GM18526 (cell line): ENCODE measurements around the gene PTPRG.

Experiments used
- POLR2A ChIP-seq: IDR thresholded peaks from 3 replicates; pipeline ENCODE4 v1.6.1; 2011; ENCODE audit not compliant: insufficient read length; ENCODE audit errors: extremely low read depth

The PTPRG gene

DNA sequence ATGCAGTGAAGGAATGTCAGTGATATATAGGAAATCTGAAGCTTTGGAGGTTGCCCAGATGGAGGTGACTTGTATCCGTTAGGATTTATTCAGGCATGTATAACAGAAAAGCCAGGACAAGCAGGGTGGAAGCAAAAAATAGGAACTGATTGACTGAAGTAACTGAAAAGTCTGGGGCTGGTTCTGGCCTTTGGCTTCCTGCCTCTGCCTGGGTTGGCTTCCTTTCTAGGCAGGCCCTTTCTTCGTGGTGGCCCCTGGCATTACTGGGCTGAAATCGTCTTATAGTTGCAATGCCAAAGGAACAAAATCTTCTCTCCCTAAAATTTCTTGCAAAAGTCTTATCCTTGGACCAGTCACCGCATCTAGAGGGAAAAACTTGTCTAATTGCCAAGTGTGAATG lies 386.1 kb downstream of the PTPRG start:
- TF ChIP-seq POLR2A = no peak

DNA sequence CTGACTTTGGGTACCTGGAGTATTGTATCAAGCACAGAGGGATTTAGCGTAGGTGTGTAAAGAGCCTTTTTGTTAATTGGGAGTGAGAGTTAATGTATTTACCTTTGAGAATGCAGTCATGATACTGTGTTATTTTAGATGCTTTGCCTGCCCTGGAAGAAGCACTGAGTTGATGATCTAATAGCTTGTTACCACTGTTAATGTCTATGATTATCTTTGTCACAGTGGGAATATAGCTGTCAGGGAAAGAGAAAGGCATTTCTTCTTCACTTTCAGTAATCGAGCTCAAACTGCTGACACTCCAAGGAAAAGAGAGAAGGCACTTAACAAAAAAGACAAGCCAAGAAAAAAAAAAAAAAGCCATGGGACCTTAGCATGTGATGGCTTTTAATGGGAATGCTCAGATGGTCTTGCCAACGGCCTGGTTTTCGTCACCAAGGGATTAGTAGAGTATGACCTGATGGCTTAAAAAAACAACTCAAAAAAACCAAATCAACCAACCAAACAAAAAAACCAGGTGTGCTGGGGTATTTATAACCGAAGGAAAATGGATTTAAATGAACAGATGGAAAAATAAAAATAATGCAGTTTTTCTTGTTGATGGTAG lies 387.4 kb downstream of the PTPRG start:
- TF ChIP-seq POLR2A = no peak

DNA sequence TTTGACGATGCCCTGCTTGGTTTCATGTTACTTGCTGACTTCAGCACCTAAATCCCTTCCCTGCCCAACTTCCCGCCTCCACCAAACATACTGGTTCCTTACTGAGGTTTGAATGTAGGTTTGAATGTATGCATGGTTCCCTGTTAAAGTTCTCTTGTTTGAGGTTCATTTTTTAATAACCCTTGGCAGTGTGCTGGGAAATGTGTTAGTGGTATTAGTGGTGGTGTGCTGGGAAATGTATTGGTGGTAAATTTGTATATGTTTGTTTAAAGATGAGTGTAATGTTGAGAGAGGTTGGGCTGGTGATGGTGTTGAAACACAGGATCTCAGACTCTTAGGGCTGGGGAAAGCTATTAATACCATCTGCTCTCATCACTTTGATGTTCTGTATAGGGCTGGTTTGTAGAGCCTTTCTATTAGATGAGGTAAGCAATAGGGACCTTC lies 392.7 kb downstream of the PTPRG start:
- no peak for TF ChIP-seq POLR2A

DNA sequence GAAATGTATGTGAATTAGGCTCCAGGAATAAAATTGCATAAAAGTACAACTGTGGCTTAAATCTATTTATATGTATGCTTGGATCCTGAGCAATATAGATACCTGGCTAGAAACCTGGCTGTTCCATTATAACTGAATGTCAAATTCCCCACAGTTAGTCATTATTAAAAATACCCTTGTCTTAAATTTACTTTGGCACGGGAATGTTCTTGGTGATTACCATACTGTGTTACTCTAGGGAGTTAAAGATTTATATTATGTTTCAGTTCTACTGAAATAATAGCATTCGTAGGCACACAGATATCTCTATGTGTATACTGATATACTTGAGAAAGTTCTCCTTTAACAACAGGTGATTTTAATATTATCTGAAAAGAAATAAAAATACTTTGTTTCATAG lies 394.1 kb downstream of the PTPRG start:
- no peak for TF ChIP-seq POLR2A

DNA sequence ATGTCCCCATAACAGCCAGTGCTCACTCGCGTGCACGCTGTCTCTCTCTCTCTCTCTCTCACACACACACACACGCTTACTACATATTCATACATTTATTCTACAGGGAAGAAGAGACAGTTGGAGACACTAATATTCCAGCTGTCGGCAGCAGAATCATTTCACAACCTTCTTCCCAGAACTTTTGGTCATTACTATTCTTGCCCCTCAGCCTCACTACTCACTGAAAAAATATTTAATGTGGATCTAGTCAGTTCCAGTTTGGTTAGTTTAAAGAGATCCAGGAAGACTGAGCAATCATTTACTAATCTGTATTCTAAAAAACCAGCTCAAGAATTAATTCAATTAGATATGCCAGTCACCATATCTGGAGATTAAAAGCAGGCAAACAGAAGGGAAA lies 394.9 kb downstream of the PTPRG start:
- no peak for TF ChIP-seq POLR2A

DNA sequence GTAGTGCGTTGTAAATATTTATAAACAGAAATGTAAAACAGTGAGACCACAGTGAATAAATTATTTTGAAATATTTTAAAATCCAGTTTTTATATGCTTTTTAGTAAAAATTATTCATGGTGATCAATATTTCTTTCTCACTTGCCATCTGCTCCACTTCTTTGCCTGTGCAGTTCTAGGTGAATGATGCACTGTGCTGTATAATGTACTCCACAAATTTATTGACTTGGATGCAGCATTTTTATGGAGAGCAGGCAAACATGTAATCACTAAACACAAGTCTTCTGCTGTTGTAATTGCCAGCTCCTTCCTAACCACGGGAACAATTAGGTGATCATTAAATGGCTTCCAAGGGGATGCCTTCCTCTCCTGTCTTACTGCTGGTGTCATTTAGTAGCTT lies 395.9 kb downstream of the PTPRG start:
- TF ChIP-seq POLR2A = no peak

DNA sequence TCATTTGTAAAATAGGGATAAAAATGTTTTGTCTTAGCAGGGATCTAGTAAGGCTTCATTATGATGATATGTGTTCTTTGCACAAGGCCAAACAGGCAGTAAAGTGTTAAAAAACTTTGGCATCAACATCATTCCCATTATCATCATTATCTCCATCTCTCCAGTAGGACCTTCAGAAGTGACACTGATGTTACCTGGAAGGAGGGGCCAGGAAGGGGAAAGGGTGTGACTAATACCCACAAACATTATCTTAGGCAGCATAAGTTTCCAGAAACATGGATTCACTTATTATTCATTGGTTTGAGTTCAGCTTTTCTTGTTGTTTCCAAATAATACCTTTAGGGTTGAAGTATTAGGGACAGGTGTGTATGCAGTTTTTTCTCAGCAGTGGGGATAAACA lies 399.6 kb downstream of the PTPRG start:
- TF ChIP-seq POLR2A = no peak

DNA sequence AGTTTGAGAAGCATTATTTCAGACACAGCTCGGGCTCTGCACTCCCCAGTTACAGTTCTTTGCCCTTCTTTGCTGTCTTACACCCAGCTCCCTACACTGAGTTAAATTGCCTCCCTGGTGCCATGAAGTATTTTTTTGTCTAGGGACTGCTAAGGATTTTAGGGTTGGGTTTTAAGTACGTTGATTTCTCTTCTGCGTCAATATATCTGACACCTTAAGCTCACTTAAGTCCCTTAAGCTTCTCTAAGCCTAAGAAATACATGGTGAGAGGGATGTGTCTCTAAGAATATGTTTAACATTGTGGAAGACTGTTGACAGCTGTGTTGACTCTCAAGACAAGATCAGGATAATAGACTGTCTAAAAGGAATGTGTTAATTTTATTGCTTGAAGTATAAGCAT lies 400.5 kb downstream of the PTPRG start:
- no peak for TF ChIP-seq POLR2A

DNA sequence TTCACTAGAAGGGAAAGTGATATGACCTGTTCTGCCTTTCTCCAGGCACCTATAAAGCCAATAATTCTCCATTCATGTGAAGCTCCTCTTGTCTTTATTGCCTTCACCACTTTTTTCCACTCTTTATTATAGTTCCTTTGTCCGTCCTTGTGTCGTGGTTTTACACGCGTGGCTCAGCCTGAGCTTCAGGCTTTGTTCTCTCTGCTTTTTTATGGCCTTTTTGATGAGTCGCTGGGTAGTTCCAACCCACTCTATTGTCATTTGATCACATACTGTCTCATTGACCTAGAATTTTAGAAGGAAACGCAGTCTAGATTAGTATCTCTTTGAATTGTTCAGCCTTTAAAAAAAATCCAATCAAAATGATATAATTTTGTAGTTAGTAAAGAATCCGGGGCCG lies 403.2 kb downstream of the PTPRG start:
- TF ChIP-seq POLR2A = no peak

DNA sequence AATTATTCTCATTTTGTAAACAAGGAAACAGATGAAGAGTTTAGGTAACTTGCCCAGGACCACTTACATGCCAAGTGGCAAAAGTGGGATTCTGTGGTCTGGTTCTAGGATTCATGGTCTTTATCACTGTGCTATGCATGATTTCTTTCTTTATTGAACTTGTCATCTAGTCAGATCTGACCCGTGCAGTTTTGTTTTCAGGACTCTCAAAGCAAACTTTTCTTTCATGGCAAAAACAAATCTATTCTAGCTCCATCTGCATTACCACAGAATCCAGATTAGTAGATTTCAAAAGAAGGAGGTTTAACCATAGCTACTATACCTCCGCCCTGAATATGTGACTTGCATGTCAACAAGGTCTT lies 404.4 kb downstream of the PTPRG start:
- no peak for TF ChIP-seq POLR2A

DNA sequence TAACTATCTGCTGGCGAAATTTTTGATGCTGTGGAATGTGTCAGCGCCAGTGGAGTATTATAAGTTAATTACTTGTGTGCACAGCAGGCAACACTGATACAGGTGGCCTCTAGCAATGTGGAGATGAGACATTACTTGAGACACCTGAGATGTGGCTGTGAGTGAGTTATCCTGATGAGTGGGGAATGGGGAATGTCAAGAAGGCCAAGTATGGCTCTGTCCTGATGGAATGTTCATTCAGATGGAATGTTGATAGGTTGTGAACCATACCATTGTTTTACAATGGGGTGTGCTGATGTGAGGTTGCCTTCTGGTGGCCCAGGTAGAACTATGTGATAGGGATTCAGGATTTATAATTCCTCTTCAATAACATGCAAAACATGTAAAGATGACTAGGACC lies 404.8 kb downstream of the PTPRG start:
- TF ChIP-seq POLR2A = no peak

DNA sequence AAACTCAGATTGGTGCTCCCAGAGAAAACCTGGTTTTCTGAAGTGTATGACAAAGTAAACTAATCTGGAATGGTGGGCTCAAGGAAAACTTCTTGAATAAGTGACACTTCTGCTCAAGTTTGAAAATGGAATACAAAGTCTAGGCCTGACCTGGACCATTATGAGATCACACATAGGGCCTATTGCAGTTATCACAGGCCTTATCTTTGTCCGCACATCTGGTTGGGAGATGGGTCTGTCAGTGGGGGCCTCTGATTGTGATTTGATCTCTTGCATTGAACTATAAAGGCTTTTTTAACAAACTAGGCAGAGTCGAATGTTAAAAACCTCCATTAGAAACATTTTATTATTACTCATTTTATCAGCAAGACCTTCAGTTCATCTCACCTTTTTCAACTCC lies 405.6 kb downstream of the PTPRG start:
- no peak for TF ChIP-seq POLR2A

DNA sequence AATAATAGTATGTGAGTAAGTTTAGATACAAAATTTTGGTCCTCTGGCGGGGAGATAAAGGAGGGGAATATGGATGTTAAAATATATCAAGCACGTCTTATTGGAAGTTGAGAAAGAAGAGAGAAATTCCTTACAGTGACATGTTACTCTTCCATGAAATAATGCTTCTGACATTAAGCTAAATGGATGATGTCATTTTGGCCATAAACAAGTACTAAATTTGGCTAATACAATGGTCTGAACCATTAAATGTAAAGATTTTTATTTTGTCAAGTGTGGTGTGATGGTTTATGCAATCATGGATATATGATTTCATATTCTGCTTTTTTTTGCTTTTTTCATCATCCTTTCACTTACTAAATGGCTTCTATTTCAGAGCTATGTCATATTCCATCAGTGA lies 406.6 kb downstream of the PTPRG start:
- no peak for TF ChIP-seq POLR2A

DNA sequence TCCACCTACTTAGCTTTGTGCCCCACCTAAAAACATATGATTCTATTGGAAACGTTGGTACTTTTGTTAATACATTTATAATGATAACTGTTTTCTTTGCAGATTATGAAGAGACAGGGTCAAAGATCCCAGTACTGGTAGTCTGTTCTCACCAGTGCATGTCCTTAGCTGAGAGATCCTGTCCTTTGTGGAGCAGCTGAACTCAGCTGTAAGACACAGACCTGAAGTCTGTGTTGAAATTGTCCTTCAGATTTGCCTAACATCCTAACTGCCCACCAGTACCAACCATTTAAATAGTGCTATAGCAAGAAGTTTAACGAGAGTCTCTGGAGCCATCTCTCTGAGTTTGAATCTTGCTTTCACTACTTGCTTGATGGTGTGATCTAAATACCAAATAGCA lies 413.3 kb downstream of the PTPRG start:
- no peak for TF ChIP-seq POLR2A

DNA sequence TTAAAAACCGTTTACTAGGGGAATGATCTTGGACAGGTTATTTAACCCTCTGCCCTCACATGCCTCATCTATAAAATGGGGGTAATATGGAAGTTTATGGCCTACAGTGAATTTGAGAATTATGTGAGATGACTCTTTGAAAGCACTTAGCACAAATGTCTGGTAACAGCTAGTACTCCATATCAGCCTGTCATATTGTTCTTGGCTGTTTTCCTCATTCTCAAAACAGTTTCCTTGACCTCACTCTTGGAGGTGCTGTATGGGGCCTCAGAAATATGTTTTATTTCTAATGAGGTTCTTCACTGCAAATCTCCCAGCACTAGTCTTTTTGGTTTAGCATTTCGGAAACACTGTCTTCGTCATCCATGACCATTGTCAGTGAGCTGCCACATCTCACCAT lies 413.8 kb downstream of the PTPRG start:
- no peak for TF ChIP-seq POLR2A

DNA sequence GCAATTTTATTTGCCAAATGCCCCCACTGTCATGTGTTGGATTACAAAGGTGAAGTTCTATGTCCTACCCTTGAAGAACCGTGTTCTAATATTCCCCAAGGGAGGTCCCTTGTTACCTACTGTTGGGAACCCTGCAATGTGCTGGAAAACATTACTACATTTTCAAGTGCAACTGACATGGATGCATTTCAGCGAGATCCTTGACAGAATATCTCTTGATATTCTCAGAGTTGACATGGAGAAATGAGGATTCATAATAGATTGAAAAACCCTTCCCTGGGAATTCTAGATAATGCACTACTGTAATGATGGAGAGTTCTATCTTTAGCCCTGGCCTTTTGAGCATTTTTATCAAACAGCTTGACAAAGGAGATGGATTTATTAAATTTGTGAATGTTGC lies 414.6 kb downstream of the PTPRG start:
- no peak for TF ChIP-seq POLR2A
